Endothelial cell of umbilical vein (primary cell): ENCODE measurements around the gene PNKD. TPM values are rescaled to one million over a fixed set of nuclear protein-coding genes. Genes with fewer than 3 reads are reported as not detected.

ENCODE experiments used
- BruUV-seq: library from RNA; stranded (reverse); fragments of 400-500 nt; replicated peaks from 2 replicates; lab custom pipeline; 2021; lab: Mats Ljungman, UMichigan
- CTCF ChIA-PET: fragments of 300-600, 350-600 bp; sonication (Branson Sonifier 250); formaldehyde crosslinking; loops from one replicate; lab custom pipeline; 2021; ENCODE audit warnings: antibody characterized with exemption, inconsistent platforms; lab: Charles Lee
- POLR2A ChIA-PET: fragments of 300-600, 350-600 bp; sonication (Branson Sonifier 250); formaldehyde crosslinking; loops from one replicate; lab custom pipeline; 2021; ENCODE audit warnings: antibody characterized with exemption, inconsistent platforms; lab: Charles Lee
- DNase-seq: peaks from one replicate; pipeline ENCODE4 v3.0.0-alpha.2; 2011; ENCODE audit warnings: low read depth, low spot score
- FAIRE-seq: peaks from 2 replicates; lab custom pipeline; 2011; peaks lifted over from hg19 to GRCh38; lab: Jason Lieb, UNC
- H2AFZ ChIP-seq: 2 replicates; pipeline ENCODE4 v1.6.0; 2012; ENCODE audit warnings: low read depth, low read length, control low read depth, inconsistent platforms
- H3K27ac ChIP-seq: 2 replicates; pipeline ENCODE4 v1.5.1; 2011; ENCODE audit warnings: low read depth, mild to moderate bottlenecking, control low read depth, low read length, moderate library complexity; ENCODE audit not compliant: insufficient read depth
- H3K27me3 ChIP-seq, 2 experiments: 2 replicates each; pipeline versions ENCODE4 v1.6.0 to v1.6.1; 2011; ENCODE audit warnings: low read length in 2 of 2, mixed read lengths in 1 of 2; ENCODE audit not compliant: control insufficient read depth in 2 of 2, insufficient read depth in 2 of 2
- H3K36me3 ChIP-seq, 2 experiments: 2 replicates in 1 of 2; 3 replicates in 1 of 2; pipeline ENCODE4 v1.5.1; 2011; ENCODE audit warnings: low read length in 2 of 2, mild to moderate bottlenecking in 1 of 2, moderate library complexity in 1 of 2; ENCODE audit not compliant: control insufficient read depth in 2 of 2, insufficient read depth in 2 of 2; ENCODE audit errors: extremely low read depth in 1 of 2
- H3K4me1 ChIP-seq: 3 replicates; pipeline ENCODE4 v1.5.1; 2011; ENCODE audit warnings: mild to moderate bottlenecking, low read length; ENCODE audit not compliant: control insufficient read depth, insufficient read depth; ENCODE audit errors: extremely low read depth
- H3K4me2 ChIP-seq: 2 replicates; pipeline ENCODE4 v1.6.1; 2011; ENCODE audit warnings: low read length, control low read depth, mixed read lengths; ENCODE audit not compliant: insufficient read depth
- H3K4me3 ChIP-seq, 3 experiments: fragments of 200-600 bp in 1 of 3; sonication (generic), shearing (Covaris generic) in 1 of 3; replicated peaks in 1 of 3; 2 replicates each; pipeline ENCODE4 v1.5.1; 2011 to 2016; ENCODE audit warnings: control low read depth in 3 of 3, low read length in 3 of 3, mild to moderate bottlenecking in 2 of 3, inconsistent platforms in 1 of 3, low read depth in 1 of 3, moderate library complexity in 1 of 3; ENCODE audit not compliant: insufficient read depth in 1 of 3
- H3K79me2 ChIP-seq: 2 replicates; pipeline ENCODE4 v1.6.0; 2012; ENCODE audit warnings: low read length, inconsistent platforms; ENCODE audit not compliant: control insufficient read depth, insufficient read depth
- H3K9ac ChIP-seq: replicated peaks from 2 replicates; pipeline ENCODE3; 2011; ENCODE audit warnings: low read length, control low read depth; ENCODE audit not compliant: insufficient read depth; ENCODE audit errors: extremely low read depth
- H3K9me1 ChIP-seq: replicated peaks from 3 replicates; pipeline ENCODE4 v1.6.0; 2011; ENCODE audit warnings: mild to moderate bottlenecking, low read length; ENCODE audit not compliant: control insufficient read depth, insufficient read depth; ENCODE audit errors: extremely low read depth
- H3K9me3 ChIP-seq: replicated peaks from 2 replicates; pipeline ENCODE4 v1.5.1; 2012; ENCODE audit warnings: low read length, inconsistent platforms; ENCODE audit not compliant: control insufficient read depth, insufficient read depth
- H4K20me1 ChIP-seq: replicated peaks from 2 replicates; pipeline ENCODE3; 2011; ENCODE audit warnings: mild to moderate bottlenecking, low read length; ENCODE audit not compliant: control insufficient read depth, insufficient read depth; ENCODE audit errors: extremely low read depth
- CTCF ChIP-seq, 2 donors: IDR thresholded peaks; 1 replicate in 1 of 2; 2 replicates in 1 of 2; pipeline ENCODE4 v1.5.1; 2011; ENCODE audit warnings: low read length in 2 of 2, mild to moderate bottlenecking in 2 of 2, moderate library complexity in 2 of 2, control low read depth in 1 of 2, inconsistent platforms in 1 of 2, low read depth in 1 of 2; ENCODE audit not compliant: insufficient read depth in 1 of 2; ENCODE audit errors: extremely low read depth in 1 of 2
- EZH2 ChIP-seq: IDR thresholded peaks from 2 replicates; pipeline ENCODE4 v1.6.1; 2012; ENCODE audit warnings: borderline replicate concordance, low read depth, mild to moderate bottlenecking, moderate library complexity, low read length, inconsistent platforms; ENCODE audit not compliant: severe bottlenecking
- FOS ChIP-seq: IDR thresholded peaks from 2 replicates; pipeline ENCODE4 v1.6.1; 2011; ENCODE audit warnings: mild to moderate bottlenecking, low read length, moderate library complexity, borderline replicate concordance; ENCODE audit not compliant: insufficient read depth
- GATA2 ChIP-seq: IDR thresholded peaks from 2 replicates; pipeline ENCODE4 v1.7.0; 2011; ENCODE audit warnings: low read depth, mild to moderate bottlenecking, moderate library complexity, mixed read lengths, low read length; ENCODE audit not compliant: insufficient read length, insufficient read depth
- JUN ChIP-seq: IDR thresholded peaks from 2 replicates; pipeline ENCODE4 v1.6.1; 2011; ENCODE audit warnings: borderline replicate concordance, low read depth; ENCODE audit not compliant: insufficient read length, insufficient read depth
- MAX ChIP-seq: IDR thresholded peaks from 2 replicates; pipeline ENCODE4 v1.6.1; 2011; ENCODE audit not compliant: insufficient read depth, insufficient read length
- MYC ChIP-seq: IDR thresholded peaks from one replicate; pipeline ENCODE4 v1.6.1; 2011; ENCODE audit warnings: mild to moderate bottlenecking, low read depth, low read length
- POLR2A ChIP-seq: IDR thresholded peaks from 2 replicates; pipeline ENCODE4 v1.6.1; 2012; ENCODE audit warnings: low read depth, mild to moderate bottlenecking, control low read depth, low read length
- POLR2AphosphoS5 ChIP-seq: IDR thresholded peaks from 2 replicates; pipeline ENCODE4 v1.6.1; 2012; ENCODE audit warnings: low read depth, mild to moderate bottlenecking, control low read depth, low read length, moderate library complexity; ENCODE audit not compliant: insufficient read depth
- dilution Hi-C: fragments of 300-500 bp; cut with MboI; formaldehyde crosslinking; loops from one replicate; pipeline ENCODE4 v1.15.0; 2019; ENCODE audit warnings: low sequenced_read_pairs; ENCODE audit not compliant: extremely low pct_ligation_motif_present
- intact Hi-C: fragments of 100-400 bp; cut with micrococcal nuclease; formaldehyde crosslinking; loops from one replicate; pipeline ENCODE4 v1.10.0; 2022
- polyA plus RNA-seq, 4 experiments: library from polyadenylated mRNA; depleted of rRNA in 3 of 4; stranded (reverse) in 3 of 4; unstranded in 1 of 4; fragments of >200 nt; gene quantifications; 2 replicates each; pipeline versions ENCODE4 v1.2.1 to v1.2.3, GENCODE V29; 2011 to 2012; ENCODE audit warnings: missing spikeins in 1 of 4
- total RNA-seq: library from RNA; stranded (reverse); gene quantifications from 2 replicates; pipeline ENCODE4 v1.2.3, GENCODE V29; 2021

Gene PNKD
- total and polyA plus RNA-seq, 2 donors (not counting 3 experiments of a cell fraction or from before 2014, with no cell fraction given): 56.1 to 88.3 TPM

GRCh38 chr2:218395456-218395825 is 125.1 kb downstream of the PNKD start:
- BruUV-seq: no TSS peak
- peak; percentile 18 for FAIRE-seq
- Histone ChIP-seq H3K79me2 (peaks cover 5% of the 10 kb centered on the region), H3K4me1 (peaks cover 26% of the 10 kb centered on the region), H3K9ac (peak overlapping the region; percentile 34), H3K4me2 (peak overlapping the region; percentile 83), H3K27me3 (no peaks in the 10 kb centered on the region), H3K27ac (no peak overlapping the region), H3K36me3 (no peaks in the 10 kb centered on the region), H2AFZ (peak overlapping the region; percentile 76), H3K4me3 (peak overlapping the region; percentile 15 to 55 (median 46)), H4K20me1 (no peaks in the 10 kb centered on the region), H3K9me1 (no peaks in the 10 kb centered on the region), H3K9me3 (no peaks in the 10 kb centered on the region)
- TF ChIP-seq POLR2AphosphoS5: no peak
- TF ChIP-seq JUN: no peak
- no peak for TF ChIP-seq MYC
- TF ChIP-seq GATA2: no peak
- no peak for TF ChIP-seq EZH2
- no peak for TF ChIP-seq FOS
- no peak for TF ChIP-seq MAX
- no peak for TF ChIP-seq POLR2A
- no peak for TF ChIP-seq CTCF (IDR thresholded peaks at IDR 0.05; ENCODE audit: extremely low read depth in 1 of 2, insufficient read depth in 1 of 2, low read depth in 1 of 2, low read length in 2 of 2)
- POLR2A ChIA-PET: interaction anchor here (1.5 kb wide), 1 partner anchor 72 kb away, joined by 3 read pairs; no protein-coding TSS in a partner anchor
- CTCF ChIA-PET: interaction anchor here (0.7 to 5.7 kb wide), 15 partner anchors 27 to 452 kb away, joined by 3 to 99 read pairs (median 5); partner anchors contain the start of genes AAMP, CATIP and PNKD
- DNase-seq: no peak
- intact Hi-C loops: loop anchor here (5.0 kb wide), 1 partner anchor 237 kb away; no protein-coding TSS in a partner anchor
- dilution Hi-C loops: no loop called here
